HG03095 (cell line): ENCODE data around the gene OVOL3.
"Not testable (repeated sequence)": the region's sequence is repeated elsewhere in the genome, so short reads cannot be mapped to it uniquely, and the experiment has no call there.

Source experiments
- ATAC-seq: cut with Tn5 transposase; IDR thresholded peaks from one replicate; pipeline ENCODE4 v1.9.1; 2021; ENCODE audit warnings: moderate library complexity; ENCODE audit not compliant: unreplicated experiment

The OVOL3 gene

DNA sequence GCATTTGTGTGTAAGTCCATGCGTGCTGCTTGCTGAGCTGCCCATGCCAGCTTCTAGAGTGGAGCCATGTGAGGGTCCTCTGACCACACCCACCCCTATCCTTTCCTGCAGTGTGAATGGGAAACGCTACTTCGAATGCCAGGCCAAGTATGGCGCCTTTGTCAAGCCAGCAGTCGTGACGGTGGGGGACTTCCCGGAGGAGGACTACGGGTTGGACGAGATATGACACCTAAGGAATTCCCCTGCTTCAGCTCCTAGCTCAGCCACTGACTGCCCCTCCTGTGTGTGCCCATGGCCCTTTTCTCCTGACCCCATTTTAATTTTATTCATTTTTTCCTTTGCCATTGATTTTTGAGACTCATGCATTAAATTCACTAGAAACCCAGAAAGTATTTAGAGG, 14.6 kb downstream of the OVOL3 start:
- ATAC-seq: no peak

DNA sequence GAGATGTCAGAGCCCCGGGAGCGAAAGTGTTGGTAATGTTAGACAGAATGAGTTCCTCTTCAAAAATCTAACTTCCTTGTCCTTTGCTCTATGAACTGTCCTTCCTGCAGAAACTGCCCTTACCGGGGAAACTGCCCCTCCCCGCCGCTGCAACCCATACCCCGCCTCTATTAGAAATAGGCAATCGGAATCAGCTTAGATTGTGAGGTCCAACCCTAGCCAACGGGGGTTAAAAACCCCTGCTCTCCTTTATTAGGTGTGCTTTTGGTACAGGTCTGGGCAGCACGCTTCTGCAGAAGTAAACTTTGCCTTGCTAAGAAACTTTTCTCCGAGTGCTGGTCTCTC, 17.4 kb downstream of the OVOL3 start:
- no peak for ATAC-seq

DNA sequence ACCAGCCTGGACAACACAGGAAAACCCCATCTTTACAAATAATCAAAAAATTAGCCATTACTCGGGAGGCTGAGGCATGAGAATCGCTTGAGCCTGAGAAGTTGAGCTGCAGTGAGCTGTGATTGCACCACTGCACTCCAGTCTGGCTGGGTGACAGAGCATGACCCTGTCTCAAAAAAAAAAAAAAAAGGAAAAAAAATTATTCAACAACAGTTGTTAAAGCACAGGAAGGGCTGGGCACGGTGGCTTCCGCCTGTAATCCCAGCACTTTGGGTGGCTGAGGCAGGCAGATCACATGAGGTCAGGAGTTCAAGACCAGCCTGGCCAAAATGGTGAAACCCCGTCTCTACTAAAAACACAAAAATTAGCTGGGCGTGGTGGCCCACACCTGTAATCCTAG, 20.3 kb downstream of the OVOL3 start:
- not testable (repeated sequence) for ATAC-seq

DNA sequence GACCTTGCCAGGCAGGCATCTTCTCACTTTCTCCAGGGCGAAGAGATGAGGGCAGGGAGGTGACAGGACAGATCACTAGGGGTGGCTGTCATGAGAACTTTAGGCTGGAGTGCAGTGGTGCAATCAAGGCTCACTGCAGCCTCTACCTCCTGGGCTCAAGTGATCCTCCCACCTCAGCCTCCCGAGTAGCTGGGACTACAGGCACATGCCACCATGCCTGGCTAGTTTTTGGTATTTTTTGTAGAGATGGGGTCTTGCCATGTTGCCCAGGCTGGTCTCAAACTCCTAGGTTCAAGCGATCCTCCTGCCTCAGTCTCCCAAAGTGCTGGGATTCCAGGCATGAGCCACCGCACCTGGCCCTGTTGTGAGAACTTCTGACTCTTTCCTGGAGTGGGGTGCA, 23.9 kb downstream of the OVOL3 start:
- not testable (repeated sequence) for ATAC-seq

DNA sequence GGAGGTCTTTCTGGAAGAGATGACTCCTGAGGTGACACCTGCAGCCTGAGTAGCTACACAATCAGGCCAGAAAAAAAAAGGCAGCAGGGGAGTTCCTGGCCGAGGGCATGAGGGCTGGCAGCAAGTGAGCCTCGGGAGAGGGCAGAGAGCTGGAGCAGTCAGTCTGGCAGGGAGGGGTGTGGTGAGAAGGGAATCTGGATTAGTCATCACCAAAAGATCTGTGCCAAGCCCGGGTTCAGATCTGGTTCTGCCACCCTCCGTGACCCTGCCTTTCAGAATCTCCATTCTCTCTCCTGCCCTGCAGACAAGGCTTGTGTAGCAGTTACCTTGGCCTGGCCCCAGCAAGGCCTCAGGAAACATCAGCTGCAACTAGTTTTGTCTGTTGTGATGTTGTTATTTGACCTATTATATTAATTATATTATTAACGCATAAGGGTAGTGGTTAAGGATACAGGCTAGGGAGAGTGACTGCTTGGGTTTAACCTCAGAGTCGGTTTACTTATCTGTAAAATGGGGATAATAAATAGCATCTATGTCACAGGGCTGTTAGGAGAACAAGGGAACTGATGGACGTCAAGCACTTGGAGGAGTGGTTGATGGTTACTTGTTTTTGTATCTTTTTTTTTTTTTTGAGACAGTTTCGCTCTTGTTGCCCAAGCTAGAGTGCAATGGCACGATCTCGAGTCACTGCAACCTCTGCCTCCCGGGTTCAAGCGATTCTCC, 26.2 kb downstream of the OVOL3 start:
- ATAC-seq: no peak

DNA sequence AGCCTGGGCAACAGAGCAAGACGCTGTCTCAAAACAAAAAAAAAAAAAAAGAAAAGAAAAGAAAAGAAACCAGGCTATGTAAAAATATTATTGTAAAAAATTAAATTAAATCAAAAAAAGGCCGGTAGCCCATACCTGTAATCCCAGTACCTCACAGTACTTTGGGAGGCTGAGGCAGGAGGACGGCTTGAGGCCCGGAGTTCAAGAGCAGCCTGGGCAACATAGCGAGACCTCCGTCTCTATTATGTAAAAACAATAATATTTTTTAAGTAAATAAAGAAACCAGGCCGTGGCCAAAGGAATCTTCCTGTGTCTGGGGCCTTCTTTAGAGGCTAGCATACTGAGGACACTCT, 28.2 kb downstream of the OVOL3 start:
- ATAC-seq: no peak

DNA sequence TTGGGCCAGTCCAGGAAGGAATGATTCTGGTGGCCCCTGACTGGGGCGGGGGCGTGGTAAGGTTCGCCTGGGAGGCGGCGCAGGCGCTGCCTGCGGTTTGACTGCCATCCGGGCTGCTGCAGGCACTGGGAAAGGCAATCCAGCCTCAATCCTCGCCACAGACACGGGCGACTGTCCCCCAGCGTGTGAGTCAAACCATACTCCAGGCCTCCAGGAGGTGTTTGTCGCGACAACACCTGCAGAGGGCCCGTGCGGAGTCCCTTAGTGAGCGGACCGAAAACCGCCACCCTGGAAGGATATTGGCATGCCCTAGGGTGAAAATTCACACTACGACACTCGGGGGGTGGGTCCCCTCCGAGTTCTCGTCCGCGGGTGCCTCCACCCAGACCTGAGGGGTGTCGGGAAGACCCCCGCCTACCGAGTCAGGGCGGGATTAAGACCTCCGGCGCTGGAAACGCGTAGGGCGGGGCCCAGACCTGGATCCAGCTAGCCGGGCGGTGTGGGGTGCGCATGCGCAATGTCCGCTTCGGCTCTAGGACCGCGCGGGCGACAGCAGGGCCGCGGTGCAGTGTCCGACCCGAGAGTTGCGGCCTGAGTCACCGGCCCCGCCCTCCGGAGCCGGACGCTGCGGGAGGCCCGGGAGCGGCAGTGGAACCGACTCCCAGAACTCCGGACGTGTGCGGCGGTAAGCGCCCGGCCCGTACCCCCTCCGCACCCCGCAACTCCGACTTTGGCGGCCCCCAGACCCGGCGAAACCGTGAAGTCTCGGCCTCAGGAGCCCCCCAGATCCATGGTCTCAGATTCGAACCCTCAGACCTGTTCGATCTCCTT, 28.7 kb downstream of the OVOL3 start, which contains the start of gene CAPNS1:
TSS of gene CAPNS1 (plus strand) at position 594 of the 831 bp plus-strand sequence. CDS start 946 bp downstream, outside the sequence.
- peak; percentile 69 for ATAC-seq

DNA sequence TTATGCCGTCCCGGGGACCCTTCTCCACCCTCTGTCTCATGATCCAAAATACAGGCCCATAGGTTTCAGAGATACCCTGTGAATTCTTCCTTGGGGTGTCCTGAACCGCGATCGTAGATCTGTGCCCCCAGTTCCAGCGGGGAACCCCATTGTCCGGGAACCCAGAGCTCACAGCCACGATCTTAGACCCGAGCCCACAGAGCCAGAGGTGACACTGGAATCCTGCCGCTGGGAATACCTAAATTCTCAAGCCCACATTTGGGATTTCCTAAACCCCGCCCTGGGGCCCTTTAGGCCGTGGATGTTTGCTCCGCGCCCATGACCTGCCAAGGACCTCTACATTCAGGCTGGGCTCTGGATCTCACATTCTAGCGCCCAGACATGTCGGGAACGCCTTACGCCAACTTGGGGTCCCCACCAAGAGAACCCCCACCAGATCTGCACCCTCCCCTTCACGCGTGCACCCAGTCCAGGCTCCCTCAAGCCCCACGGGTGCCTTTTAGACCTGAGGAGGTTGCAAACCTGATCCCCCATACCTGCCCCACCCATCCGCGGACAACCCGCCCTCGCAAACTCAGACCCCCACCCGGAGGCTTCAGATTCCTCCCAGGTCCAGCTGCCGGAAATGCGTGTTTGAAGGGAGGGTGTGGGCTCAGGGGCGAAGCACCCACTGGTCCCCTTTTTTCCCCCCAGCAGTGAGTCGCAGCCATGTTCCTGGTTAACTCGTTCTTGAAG, 29.5 kb downstream of the OVOL3 start:
- ATAC-seq: no peak

DNA sequence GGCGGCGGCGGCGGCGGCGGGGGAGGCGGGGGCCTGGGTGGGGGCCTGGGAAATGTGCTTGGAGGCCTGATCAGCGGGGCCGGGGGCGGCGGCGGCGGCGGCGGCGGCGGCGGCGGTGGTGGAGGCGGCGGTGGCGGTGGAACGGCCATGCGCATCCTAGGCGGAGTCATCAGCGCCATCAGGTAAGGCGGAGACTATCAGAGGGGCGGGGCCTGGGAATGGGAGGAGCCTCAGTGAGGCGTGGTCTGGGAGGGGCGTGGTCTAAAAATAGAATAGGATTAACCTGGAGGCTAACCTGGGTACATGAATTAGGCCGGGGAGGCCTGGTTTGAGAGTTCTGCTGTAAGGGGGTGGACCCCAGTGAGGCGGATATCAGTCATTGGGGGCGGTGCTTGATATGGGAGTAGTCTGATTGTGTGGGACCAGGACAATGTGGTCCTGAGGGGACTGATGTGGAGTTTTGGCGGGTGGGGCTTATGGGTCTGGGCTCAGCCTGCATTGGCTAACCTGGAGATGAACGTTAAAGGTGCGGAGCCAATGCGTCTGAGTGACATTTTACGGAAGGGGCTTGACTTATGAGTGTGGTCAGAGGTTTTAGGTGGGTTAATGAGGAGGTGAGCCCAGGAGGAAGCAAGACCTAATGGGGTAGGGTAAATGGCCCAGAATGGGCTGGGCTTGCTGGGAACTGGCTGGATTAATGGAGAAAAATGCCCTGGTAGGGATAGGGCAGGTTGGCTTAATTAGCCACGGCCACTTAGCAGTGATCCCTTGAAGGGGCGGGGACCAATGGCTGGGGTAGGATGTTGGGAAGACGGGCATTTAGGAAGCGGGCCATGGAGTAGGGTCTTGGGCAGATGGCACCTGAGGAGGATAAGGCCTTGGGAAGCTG, 30.3 kb downstream of the OVOL3 start:
- peak; percentile 35 for ATAC-seq

DNA sequence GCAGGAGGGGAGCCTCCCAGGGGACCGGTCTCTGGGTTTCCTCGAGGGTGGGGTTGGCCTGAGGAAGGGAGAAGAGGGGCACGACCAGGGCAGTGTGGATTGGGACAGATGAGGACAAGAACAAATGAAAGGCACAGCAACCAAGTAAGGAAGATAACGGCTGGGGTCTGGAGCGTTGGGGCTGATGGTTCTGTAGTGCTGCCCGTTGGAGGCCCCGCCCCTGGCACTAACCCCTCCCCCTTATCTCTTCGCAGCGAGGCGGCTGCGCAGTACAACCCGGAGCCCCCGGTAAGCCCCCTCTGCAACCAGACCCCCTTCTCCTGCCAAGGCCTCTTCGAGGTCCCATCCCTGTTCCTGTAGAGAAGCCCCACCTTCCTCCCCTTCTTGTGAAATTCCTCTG, 31.1 kb downstream of the OVOL3 start:
- no peak for ATAC-seq

DNA sequence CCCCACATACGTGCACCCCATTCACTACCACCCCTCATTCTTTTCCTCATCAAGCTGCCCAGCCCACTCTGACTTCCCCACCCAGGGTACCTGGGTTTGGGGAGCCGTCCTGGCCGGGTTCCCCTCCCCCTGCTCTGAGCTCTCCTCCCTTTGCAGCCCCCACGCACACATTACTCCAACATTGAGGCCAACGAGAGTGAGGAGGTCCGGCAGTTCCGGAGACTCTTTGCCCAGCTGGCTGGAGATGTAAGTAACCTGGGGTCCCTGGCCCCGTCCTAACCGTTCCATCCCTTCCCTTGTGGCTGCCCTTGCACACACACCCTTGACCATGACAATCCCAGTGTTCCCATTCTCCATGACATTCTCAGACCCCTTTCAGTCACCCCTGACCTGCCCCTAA, 31.6 kb downstream of the OVOL3 start:
- ATAC-seq: no peak

DNA sequence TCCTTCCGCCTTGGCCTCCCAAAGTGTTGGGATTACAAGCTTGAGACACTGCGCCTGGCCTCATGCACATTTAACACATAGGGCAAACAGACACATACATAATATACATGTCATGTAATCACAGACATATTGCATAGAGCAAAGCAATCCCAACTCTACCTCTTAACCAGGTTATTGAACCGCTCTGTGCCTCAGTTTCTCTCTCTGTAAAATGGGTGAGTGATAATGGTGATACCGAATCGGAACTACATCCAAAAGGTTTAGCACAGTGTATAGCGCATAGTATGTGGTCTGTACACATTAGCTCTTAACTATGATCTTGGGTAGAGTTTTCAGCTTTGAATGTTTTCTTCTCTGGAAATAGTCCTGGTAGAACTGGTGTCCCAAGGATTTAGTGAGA, 33.7 kb downstream of the OVOL3 start:
- ATAC-seq: no peak

DNA sequence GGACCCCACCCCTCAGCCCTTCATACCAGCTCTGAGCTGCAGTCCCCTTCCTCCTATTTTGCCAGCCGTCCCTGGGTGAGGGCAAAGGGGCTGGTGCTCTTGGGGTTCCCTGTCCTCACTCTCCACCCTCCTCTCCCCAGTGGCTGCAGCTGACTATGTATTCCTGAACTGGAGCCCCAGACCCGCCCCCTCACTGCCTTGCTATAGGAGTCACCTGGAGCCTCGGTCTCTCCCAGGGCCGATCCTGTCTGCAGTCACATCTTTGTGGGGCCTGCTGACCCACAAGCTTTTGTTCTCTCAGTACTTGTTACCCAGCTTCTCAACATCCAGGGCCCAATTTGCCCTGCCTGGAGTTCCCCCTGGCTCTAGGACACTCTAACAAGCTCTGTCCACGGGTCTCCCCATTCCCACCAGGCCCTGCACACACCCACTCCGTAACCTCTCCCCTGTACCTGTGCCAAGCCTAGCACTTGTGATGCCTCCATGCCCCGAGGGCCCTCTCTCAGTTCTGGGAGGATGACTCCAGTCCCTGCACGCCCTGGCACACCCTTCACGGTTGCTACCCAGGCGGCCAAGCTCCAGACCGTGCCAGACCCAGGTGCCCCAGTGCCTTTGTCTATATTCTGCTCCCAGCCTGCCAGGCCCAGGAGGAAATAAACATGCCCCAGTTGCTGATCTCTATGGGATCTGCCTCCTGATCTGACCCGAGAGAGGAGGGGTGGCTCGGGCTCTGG, 38.9 kb downstream of the OVOL3 start:
- no peak for ATAC-seq

DNA sequence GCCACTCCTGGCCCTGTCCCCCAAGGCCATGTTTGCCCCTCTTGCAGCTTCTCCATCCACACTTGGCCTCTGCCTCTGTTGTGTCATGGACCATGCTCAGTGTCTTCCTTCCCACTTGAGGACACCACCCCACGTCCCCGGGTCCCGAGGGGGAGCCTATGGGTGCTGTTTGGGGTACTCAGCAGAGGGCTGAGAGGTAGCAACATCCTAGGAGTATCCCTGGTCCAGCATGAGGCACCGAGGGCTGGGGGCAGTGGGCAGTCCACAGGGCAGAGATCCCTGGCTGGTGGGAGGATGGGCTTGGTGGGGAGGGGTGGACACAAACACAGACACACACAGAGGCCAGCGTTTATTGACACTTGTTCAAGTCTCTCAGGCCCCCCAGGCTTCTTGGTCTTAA, 39.6 kb downstream of the OVOL3 start:
- no peak for ATAC-seq

DNA sequence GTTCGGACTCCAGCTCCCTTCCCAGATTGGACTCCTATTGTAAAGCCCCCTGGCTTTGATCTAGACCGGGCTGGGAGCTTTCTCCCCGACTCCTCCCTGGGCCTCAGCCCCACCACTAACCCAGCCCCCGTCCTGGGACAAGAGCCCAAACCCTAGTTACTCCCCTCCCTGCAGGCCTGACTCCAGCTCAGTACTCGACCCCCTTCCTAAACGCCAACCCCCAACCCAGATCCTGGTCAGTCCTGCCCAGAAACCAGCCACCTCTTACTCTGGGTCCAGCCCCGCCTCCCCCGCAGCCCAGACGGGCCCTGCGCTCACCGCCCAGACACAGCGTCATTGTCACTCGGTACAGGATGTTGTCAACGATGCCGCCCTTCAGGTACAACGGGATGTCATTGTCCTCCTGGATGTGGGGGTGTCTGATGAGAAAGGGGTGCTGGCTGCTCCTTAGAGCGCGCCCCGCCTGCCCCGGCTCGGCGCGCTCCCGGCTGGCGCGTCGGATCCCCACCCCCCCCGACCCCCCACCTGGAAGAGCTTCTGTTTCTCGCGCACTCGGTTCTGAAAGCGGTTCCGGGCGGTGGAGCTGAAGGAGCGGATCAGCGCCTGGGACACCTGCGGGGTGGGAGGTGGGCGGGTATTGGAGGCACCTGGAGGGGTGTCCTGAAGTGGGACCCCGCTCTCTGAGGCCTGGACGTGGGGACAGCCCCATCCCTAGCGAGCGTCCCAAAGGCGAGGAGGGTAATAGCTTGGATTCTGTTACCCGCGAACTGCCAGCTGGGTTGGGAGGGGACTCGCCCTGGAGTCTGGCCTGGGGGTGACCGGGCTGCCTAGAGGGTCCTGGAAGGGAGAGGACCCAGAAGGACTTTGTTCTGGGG, 40.4 kb downstream of the OVOL3 start:
- no peak for ATAC-seq

DNA sequence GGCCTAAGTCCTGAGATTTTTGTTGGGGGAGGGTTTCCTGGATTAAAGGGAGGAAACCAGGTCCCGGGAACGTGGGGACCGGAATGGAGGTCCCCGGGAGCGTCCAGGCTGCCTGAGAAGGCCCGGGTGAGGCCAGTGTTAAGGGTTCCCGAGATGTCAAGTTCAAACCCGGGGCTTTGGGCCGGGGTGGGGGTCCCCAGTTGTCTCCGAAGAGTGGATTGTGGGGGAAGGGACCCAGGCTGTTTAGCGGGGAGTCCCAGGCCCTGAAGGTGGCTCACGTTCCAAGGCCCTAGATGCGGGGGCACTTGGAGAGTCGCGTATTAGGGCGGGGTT, 41.0 kb downstream of the OVOL3 start:
- no peak for ATAC-seq

DNA sequence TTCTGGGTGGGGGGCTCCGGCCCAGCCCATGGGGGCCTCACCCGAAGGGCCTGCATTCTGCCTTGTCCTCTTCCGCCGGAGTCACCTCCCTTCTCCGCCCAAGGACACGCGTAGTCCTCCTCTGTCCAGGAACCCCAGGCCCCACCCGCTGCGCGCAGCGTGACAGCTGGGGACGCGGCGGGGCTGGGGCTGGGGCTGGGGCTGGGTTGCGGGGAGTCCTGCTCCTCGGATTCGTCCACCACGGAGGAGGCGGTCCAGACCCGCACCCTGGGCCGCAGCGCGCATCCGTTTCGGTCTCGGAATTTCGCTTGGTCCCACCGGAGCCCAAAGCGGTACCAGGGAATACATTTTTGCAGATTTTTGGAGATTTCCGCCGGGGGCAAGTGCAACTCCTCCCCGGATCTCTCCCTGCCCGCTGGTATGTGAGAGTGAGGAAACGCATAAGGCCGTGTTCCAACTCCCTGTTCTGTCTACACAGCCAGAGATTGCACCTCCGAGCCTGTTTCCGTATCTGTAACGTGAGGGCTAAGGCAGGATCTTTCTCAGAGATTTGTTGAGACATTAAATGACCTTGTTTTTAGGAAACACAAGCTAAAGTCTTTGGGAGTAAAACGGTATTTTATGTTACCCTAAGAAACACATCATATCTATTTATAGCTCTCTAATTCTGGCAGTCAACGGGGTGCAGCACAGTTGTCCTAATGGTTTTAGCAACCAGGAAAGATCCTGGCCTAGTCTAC, 41.6 kb downstream of the OVOL3 start, which contains the start of gene COX7A1:
TSS of gene COX7A1 (minus strand) at position 96 of the 740 bp plus-strand sequence. CDS start at position 56, 40 bp downstream.
- ATAC-seq: no peak

DNA sequence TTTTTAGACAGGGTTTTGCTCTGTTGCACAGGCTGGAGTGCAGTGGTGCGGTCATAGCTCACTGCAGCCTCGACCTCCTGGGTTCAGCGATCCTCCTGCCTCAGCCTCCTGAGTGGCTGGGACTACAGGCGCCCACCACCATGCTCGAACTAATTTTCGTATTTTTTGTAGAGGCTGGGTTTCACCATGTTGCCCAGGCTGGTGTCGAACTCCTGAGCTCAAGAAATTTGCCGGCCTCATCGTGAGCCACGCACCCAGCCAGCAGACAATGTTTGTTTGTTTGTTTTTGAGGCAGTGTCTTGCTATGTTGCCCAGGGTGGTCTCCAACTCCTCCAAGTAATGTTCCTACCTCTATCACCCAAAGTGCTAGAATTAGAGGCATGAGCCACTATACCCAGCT, 42.2 kb downstream of the OVOL3 start:
- no peak for ATAC-seq
